AG09309 (cell line): ENCODE data around the gene ANKRD13D.

Experiments used
- DNase-seq: peaks from one replicate; pipeline ENCODE4 v3.0.0-alpha.2; 2010; ENCODE audit warnings: low read depth
- H3K4me3 ChIP-seq: 2 replicates; pipeline ENCODE4 v1.5.1; 2011; ENCODE audit warnings: mild to moderate bottlenecking, low read depth, low read length, moderate library complexity; ENCODE audit not compliant: control insufficient read depth
- TF ChIP-seq, protein P1 (sequence below): IDR thresholded peaks from 2 replicates; pipeline ENCODE4 v1.5.1; 2011; ENCODE audit warnings: mild to moderate bottlenecking, low read depth, low read length, inconsistent platforms; ENCODE audit not compliant: insufficient read depth, control insufficient read depth; ENCODE audit errors: missing control alignments

The ANKRD13D gene

DNA sequence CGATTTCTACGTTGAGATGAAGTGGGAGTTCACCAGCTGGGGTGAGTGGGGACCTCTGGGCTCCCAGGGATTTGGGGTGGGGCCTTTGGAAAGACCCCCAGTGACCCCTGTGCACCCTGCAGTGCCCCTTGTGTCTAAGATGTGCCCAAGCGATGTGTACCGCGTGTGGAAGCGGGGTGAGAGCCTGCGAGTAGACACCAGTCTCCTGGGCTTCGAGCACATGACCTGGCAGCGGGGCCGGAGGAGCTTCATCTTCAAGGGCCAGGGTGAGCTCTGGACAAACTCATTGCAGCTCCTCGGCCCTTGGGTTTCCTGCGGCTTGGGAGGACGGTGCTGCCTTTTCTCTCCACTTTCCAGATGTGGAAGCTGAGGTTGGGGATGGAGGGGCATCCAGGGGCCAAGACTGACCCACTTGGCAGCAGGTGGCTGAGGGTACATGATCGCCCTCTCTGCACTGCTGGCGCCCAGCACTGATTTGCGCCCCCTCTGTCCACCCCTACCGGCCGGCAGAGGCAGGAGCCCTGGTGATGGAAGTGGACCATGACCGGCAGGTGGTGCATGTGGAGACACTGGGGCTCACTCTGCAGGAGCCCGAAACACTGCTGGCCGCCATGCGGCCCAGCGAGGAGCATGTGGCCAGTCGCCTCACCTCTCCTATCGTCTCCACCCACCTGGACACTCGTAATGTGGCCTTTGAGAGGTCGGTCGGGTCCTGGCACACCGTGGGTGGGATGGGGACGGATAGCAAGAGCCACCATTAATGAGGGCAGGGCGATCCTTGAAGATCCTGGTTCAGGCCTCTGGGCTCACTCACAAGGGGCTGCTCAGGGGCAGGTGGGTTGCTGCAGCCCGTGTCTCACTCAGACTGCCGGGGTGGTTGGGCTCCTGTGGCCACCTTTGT, 2.6 kb downstream of the ANKRD13D start:
- no peak overlapping the region for H3K4me3 ChIP-seq
- no peak for DNase-seq
- TF ChIP-seq, protein P1, sequence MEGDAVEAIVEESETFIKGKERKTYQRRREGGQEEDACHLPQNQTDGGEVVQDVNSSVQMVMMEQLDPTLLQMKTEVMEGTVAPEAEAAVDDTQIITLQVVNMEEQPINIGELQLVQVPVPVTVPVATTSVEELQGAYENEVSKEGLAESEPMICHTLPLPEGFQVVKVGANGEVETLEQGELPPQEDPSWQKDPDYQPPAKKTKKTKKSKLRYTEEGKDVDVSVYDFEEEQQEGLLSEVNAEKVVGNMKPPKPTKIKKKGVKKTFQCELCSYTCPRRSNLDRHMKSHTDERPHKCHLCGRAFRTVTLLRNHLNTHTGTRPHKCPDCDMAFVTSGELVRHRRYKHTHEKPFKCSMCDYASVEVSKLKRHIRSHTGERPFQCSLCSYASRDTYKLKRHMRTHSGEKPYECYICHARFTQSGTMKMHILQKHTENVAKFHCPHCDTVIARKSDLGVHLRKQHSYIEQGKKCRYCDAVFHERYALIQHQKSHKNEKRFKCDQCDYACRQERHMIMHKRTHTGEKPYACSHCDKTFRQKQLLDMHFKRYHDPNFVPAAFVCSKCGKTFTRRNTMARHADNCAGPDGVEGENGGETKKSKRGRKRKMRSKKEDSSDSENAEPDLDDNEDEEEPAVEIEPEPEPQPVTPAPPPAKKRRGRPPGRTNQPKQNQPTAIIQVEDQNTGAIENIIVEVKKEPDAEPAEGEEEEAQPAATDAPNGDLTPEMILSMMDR: no peak

DNA sequence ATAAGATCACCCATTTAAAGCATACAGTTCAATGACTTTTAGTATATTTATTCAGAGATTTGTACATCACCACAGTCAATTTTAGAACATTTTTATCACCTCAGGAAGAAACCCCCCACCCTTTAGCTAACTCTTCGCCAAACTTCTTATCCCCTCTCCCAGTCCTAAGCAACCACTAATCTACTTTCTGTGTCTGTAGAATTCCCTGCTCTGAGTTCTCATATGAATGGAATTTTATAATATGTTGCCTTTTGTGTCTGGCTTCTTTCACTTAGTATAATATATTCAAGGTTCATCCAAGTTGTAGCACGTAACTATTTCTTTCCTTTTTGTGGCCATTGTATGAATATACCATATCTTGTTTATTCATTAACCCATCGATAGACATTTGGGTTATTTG, 3.6 kb downstream of the ANKRD13D start:
- no peak for DNase-seq
- H3K4me3 ChIP-seq: no peak overlapping the region
- TF ChIP-seq, protein P1: no peak

DNA sequence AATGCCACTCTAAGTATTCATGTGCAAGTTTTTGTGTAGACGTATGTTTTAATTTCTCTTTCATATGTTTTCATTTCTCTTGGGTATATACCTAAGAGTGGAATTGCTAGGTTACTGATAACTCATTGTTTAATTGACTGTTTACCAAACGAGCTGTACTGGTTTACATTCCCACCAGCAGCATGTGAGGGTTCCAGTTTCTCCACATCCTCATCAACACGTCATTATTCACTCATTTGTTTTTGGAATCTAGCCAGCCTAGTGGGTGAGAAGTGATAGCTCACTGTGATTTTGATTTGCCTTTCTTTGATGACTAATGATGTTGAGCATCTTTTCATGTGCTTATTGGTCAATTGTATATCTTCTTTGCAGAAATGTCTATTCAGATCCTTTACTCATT, 4.0 kb downstream of the ANKRD13D start:
- TF ChIP-seq, protein P1: no peak
- no peak for DNase-seq
- no peak overlapping the region for H3K4me3 ChIP-seq

DNA sequence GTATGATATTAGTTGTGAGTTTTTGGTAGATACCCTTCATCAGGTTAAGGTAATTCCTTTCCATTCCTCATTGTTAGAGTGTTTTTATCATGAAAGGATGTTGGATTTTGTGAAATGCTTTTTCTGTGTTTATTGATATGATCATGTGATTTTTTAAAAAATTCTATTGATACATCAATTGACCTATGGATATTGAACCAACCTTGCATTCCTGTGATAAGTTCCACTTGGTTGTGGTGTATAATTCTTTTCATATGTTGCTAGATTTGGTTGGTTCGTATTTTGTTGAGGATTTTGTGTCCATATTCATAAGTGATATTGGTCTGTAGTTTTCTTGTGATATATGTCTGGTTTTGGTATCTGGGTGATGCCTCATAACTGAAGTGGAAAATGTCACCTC, 6.7 kb downstream of the ANKRD13D start:
- H3K4me3 ChIP-seq: no peak overlapping the region
- no peak for DNase-seq
- TF ChIP-seq, protein P1: no peak

DNA sequence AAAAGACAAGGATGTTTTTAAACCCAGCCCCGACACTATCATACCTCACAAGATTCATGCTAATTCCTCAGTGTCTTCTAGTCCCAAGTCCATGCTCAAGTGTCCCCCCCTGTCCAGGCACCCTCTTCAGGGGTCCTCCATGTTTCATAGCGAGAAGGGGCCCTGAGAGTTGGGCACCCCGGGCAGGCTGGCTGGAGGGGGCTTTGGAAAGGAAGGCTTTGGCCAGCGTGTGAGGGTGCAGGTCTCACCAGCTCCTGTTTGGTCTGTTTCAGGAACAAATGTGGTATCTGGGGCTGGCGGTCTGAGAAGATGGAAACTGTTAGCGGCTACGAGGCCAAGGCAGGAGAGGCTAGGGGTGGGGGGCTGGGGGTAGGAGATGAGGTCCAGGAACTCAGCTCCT, 9.7 kb downstream of the ANKRD13D start:
- no peak for DNase-seq
- no peak overlapping the region for H3K4me3 ChIP-seq
- TF ChIP-seq, protein P1: no peak

DNA sequence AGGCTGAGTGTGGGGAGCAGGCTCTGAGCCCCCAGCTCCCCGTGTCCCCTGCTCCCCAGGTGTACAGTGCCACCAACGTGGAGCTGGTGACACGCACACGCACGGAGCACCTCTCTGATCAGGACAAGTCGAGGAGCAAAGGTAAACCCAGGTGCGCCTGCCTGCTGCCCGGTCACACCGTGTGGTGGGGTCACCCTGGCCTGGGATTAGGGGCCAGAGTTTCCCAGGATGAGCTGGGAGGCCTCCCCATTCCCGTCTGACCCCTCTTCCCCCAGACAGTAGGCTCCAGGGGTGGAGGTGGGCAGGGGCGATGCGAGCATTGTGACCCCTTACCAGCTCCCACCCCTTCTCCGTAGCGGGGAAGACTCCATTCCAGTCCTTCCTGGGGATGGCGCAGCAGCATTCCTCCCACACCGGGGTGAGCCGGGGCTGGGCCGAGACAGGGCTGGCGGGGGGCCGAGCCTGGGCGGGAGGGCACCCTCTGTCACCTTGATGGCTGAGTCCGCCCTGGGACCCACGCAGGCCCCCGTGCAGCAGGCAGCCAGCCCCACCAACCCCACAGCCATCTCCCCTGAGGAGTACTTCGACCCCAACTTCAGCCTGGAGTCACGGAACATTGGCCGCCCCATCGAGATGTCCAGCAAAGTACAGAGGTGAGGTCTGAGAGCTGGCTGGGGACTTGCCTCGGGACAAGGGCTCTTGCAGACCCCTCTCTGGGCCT, 10.5 kb downstream of the ANKRD13D start:
- no peak overlapping the region for H3K4me3 ChIP-seq
- DNase-seq: no peak
- TF ChIP-seq, protein P1: no peak
